HCT116 (cell line): ENCODE measurements around the gene NR2F2. TPM values are rescaled to one million over a fixed set of nuclear protein-coding genes. Genes with fewer than 3 reads are reported as not detected.

Experiments used
- ATAC-seq: fragments of 200-7000 bp; cut with Tn5 transposase; 2 replicates; pipeline ENCODE4 v1.9.1; 2020; ENCODE audit warnings: mild to moderate bottlenecking, moderate library complexity
- BruUV-seq: library from RNA; stranded (reverse); fragments of 400-500 nt; replicated peaks from 2 replicates; lab custom pipeline; 2021; lab: Mats Ljungman, UMichigan
- CTCF ChIA-PET: fragments of 300-600 bp; sonication (Branson Sonifier 250); formaldehyde crosslinking; loops from one replicate; lab custom pipeline; 2021; ENCODE audit warnings: antibody characterized with exemption; lab: Charles Lee
- POLR2A ChIA-PET: fragments of 300-600, 350-600 bp; sonication (Branson Sonifier 250); formaldehyde crosslinking; loops from one replicate; lab custom pipeline; 2021; ENCODE audit warnings: antibody characterized with exemption; lab: Charles Lee
- RAD21 ChIA-PET, 2 experiments: fragments of 300-600 bp; sonication (Branson Sonifier 250); formaldehyde crosslinking; loops; one replicate each; lab custom pipeline; 2023; ENCODE audit warnings: low total read pairs in 2 of 2; ENCODE audit not compliant: uncharacterized antibody in 2 of 2, unreplicated experiment in 2 of 2, low non-redundant PET in 1 of 2; lab: Charles Lee
- DNase-seq: peaks from one replicate; pipeline ENCODE4 v3.0.0-alpha.2; 2010; ENCODE audit warnings: low read depth, low spot score
- H2AFZ ChIP-seq: fragments of 200-600 bp; shearing (Covaris generic), sonication (generic); 2 replicates; pipeline ENCODE4 v1.6.1; 2017; ENCODE audit warnings: low read depth, mixed run types, mixed read lengths, antibody characterized with exemption, low read length; ENCODE audit not compliant: poor library complexity, severe bottlenecking
- H3K27ac ChIP-seq: 2 replicates; pipeline ENCODE4 v1.5.1; 2012; ENCODE audit warnings: low read depth, low read length
- H3K27me3 ChIP-seq: fragments of 200-600 bp; sonication (generic); 2 replicates; pipeline ENCODE4 v1.6.1; 2016; ENCODE audit warnings: mixed run types, low read length, mixed read lengths; ENCODE audit not compliant: insufficient read depth
- H3K36me3 ChIP-seq, 2 experiments: fragments of 200-500 bp in 1 of 2; fragments of 200-600 bp in 1 of 2; sonication (Bioruptor generic) in 1 of 2; sonication (generic) in 1 of 2; 2 replicates each; pipeline versions ENCODE4 v1.5.1 to v1.6.1; 2014 to 2016; ENCODE audit warnings: low read length in 2 of 2, inconsistent platforms in 1 of 2, mixed read lengths in 1 of 2, mixed run types in 1 of 2; ENCODE audit not compliant: insufficient read depth in 2 of 2, control insufficient read depth in 1 of 2
- H3K4me1 ChIP-seq, 2 experiments: fragments of 200-600 bp in 1 of 2; sonication (generic) in 1 of 2; 2 replicates each; pipeline versions ENCODE4 v1.5.1 to v1.6.1; 2012 to 2017; ENCODE audit warnings: low read length in 2 of 2, inconsistent platforms in 1 of 2, mild to moderate bottlenecking in 1 of 2, mixed read lengths in 1 of 2, mixed run types in 1 of 2, moderate library complexity in 1 of 2; ENCODE audit not compliant: insufficient read depth in 2 of 2, control insufficient read depth in 1 of 2
- H3K4me2 ChIP-seq: fragments of 200-600 bp; sonication (generic); 2 replicates; pipeline ENCODE4 v1.6.1; 2017; ENCODE audit warnings: mixed run types, low read length, mixed read lengths
- H3K4me3 ChIP-seq, 2 experiments: fragments of 200-600 bp in 1 of 2; sonication (generic) in 1 of 2; replicated peaks in 1 of 2; 2 replicates each; pipeline ENCODE4 v1.5.1; 2011 to 2016; ENCODE audit warnings: low read length in 2 of 2, control low read depth in 1 of 2, low read depth in 1 of 2, mild to moderate bottlenecking in 1 of 2, mixed read lengths in 1 of 2, mixed run types in 1 of 2
- H3K79me2 ChIP-seq: fragments of 200-600 bp; sonication (generic); 2 replicates; pipeline ENCODE4 v1.6.1; 2017; ENCODE audit warnings: mild to moderate bottlenecking, mixed run types, low read length, moderate library complexity, mixed read lengths; ENCODE audit not compliant: insufficient read depth
- H3K9ac ChIP-seq: fragments of 200-600 bp; sonication (generic); 2 replicates; pipeline ENCODE4 v1.6.1; 2016; ENCODE audit warnings: low read length, mixed read lengths
- H3K9me2 ChIP-seq: fragments of 200-600 bp; sonication (generic), shearing (Covaris generic); 2 replicates; pipeline ENCODE4 v1.6.1; 2017; ENCODE audit warnings: mixed run types, mild to moderate bottlenecking, moderate library complexity; ENCODE audit not compliant: insufficient read depth
- H3K9me3 ChIP-seq, 2 experiments: fragments of 200-500 bp in 1 of 2; fragments of 200-600 bp in 1 of 2; sonication (Bioruptor generic) in 1 of 2; sonication (generic) in 1 of 2; 2 replicates each; pipeline ENCODE4 v1.6.1; 2014 to 2017; ENCODE audit warnings: low read length in 2 of 2, mixed read lengths in 2 of 2, inconsistent platforms in 1 of 2, low read depth in 1 of 2, mild to moderate bottlenecking in 1 of 2, mixed run types in 1 of 2, moderate library complexity in 1 of 2; ENCODE audit not compliant: control insufficient read depth in 1 of 2, insufficient read depth in 1 of 2
- H4K20me1 ChIP-seq: fragments of 200-600 bp; sonication (generic), shearing (Covaris generic); 2 replicates; pipeline ENCODE4 v1.6.1; 2017; ENCODE audit warnings: mixed run types, mild to moderate bottlenecking, moderate library complexity; ENCODE audit not compliant: insufficient read depth
- POLR2AphosphoS5 ChIP-seq: IDR thresholded peaks from 2 replicates; pipeline ENCODE4 v1.6.1; 2011; ENCODE audit warnings: mild to moderate bottlenecking, low read depth, low read length, moderate library complexity
- intact Hi-C: fragments of 100-400 bp; cut with micrococcal nuclease; formaldehyde crosslinking; loops from 2 replicates; pipeline ENCODE4 v1.10.0; 2022
- microRNA counts: library from miRNA; unstranded; fragments of <30 nt; microRNA quantifications from one replicate; lab custom pipeline; 2015
- total RNA-seq: library from RNA; stranded (reverse); gene quantifications from one replicate; pipeline ENCODE4 v1.2.1, GENCODE V29; 2021; ENCODE audit not compliant: unreplicated experiment
- TF ChIP-seq, protein P1 (sequence below): IDR thresholded peaks from 2 replicates; pipeline ENCODE4 v1.6.1; 2012

Gene NR2F2
- total RNA-seq, 1 experiment from 2014 or later: 61.4 TPM

DNA sequence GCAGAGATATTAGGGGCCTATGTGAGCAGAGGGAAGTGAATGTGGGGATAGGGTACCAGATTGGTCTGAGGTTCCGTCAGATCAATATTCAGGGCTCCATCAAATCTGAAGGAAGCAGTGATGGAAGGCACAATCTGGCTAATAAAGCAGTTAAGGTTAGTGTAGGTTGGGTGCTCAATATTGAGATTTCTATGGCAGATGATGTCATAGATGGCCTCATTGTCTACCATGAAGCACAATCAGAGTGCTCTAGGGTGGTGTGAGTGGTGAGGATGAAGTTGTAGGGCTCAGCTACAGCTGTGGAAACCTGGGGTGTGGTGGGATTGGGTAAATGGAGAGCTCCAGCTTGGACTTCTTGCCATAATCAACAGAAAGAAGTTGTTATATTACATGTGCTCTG, 58.2 kb downstream of the NR2F2 start:
- BruUV-seq: no TSS peak
- no peak overlapping the region for H3K4me3 ChIP-seq
- intact Hi-C loops: no loop called here
- H3K9ac ChIP-seq: no peak overlapping the region
- 0 out of 4 replicates have a peak, but pooled peaks cover 0 to 4% of the 10 kb centered on the region in 2 experiments for H3K4me1 ChIP-seq
- no peaks in the 10 kb centered on the region for H3K27me3 ChIP-seq
- ChIA-PET CTCF (no interaction called here), RAD21 (no interaction called here), POLR2A (no interaction called here)
- no peaks in the 10 kb centered on the region for H4K20me1 ChIP-seq
- no peaks in the 10 kb centered on the region for H3K79me2 ChIP-seq
- no peaks in the 10 kb centered on the region for H3K36me3 ChIP-seq
- no peak for ATAC-seq
- no peak for TF ChIP-seq POLR2AphosphoS5
- TF ChIP-seq, protein P1, sequence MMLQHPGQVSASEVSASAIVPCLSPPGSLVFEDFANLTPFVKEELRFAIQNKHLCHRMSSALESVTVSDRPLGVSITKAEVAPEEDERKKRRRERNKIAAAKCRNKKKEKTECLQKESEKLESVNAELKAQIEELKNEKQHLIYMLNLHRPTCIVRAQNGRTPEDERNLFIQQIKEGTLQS: no peak
- no peak overlapping the region for H2AFZ ChIP-seq
- no peak overlapping the region for H3K4me2 ChIP-seq
- H3K27ac ChIP-seq: no peak overlapping the region
- H3K9me2 ChIP-seq: no peaks in the 10 kb centered on the region
- H3K9me3 ChIP-seq: no peaks in the 10 kb centered on the region
- DNase-seq: no peak

MicroRNAs encoded within 50 kb of the gene (microRNA counts, 767-probe panel; counts per million panel counts)
- microRNA hsa-miR-1469 (lab: Ali Mortazavi, UCI): not detected
